ENCODE data around the gene CENPN. TPM values are rescaled to one million over a fixed set of nuclear protein-coding genes. Genes with fewer than 3 reads are reported as not detected.

Gene CENPN
- total and polyA plus RNA-seq, 2 of the 13 experiments (the other 11 are each of a cell fraction or from before 2014, with no cell fraction given) = 29.7 to 129 TPM

- no peak for TF ChIP-seq ZNF337 (CRISPR knock-in tag; IDR thresholded peaks at IDR 0.05; ENCODE audit: borderline replicate concordance, low read depth)
- peak; percentile 77 for TF ChIP-seq SALL1 (CRISPR knock-in tag; IDR thresholded peaks at IDR 0.05)
- TF ChIP-seq ZNF207 (IDR thresholded peaks at IDR 0.05; ENCODE audit: borderline replicate concordance) = no peak
- TF ChIP-seq HNF1A (IDR thresholded peaks at IDR 0.05; ENCODE audit: low read depth) = peak; percentile 16; the same call in 1 of the 2 replicates
- peak; percentile 81; the same call in 1 of the 2 replicates for TF ChIP-seq HNF1A (CRISPR knock-in tag; IDR thresholded peaks at IDR 0.05; ENCODE audit: borderline replicate concordance)
- TF ChIP-seq NAIF1 (CRISPR knock-in tag; IDR thresholded peaks at IDR 0.05; ENCODE audit: borderline replicate concordance) = peak; percentile 56; the same call in 1 of the 2 replicates
- peak; percentile 58 for TF ChIP-seq MXD1 (CRISPR knock-in tag; IDR thresholded peaks at IDR 0.05)
- TF ChIP-seq WIZ (CRISPR knock-in tag; IDR thresholded peaks at IDR 0.05) = no peak; the same call in 1 of the 2 replicates
- TF ChIP-seq RARG (CRISPR knock-in tag; IDR thresholded peaks at IDR 0.05; ENCODE audit: low read depth) = no peak
- TF ChIP-seq HNRNPH1 (optimal IDR thresholded peaks at IDR 0.05; ENCODE audit: low read depth, low read length) = no peak
- peak; percentile 100 for TF ChIP-seq FOXK2 (IDR thresholded peaks at IDR 0.05)
- peak; percentile 7; the same call in 1 of the 2 replicates for TF ChIP-seq ZBTB26 (CRISPR knock-in tag; IDR thresholded peaks at IDR 0.05; ENCODE audit: borderline replicate concordance)
- peak; percentile 79; the same call in 1 of the 2 replicates for TF ChIP-seq RFX5 (IDR thresholded peaks at IDR 0.05; ENCODE audit: low read depth, low read length)
- peak; percentile 68 for TF ChIP-seq SALL2 (CRISPR knock-in tag; IDR thresholded peaks at IDR 0.05)
- peak; percentile 95 for TF ChIP-seq ZNF678 (CRISPR knock-in tag; IDR thresholded peaks at IDR 0.05)
- TF ChIP-seq CBX1 (IDR thresholded peaks at IDR 0.05; ENCODE audit: low read depth) = peak; percentile 0
- TF ChIP-seq SMAD1 (CRISPR knock-in tag; IDR thresholded peaks at IDR 0.05; ENCODE audit: borderline replicate concordance, low read depth) = 0 out of 2 replicates have a peak, but pooled peaks have one; percentile 81
- TF ChIP-seq RFXANK (CRISPR knock-in tag; IDR thresholded peaks at IDR 0.05) = peak; percentile 26; the same call in 1 of the 2 replicates
- peak; percentile 73 for TF ChIP-seq IRF2 (CRISPR knock-in tag; IDR thresholded peaks at IDR 0.05)
- TF ChIP-seq ZNF30 (CRISPR knock-in tag; IDR thresholded peaks at IDR 0.05) = no peak; the same call in 1 of the 2 replicates
- TF ChIP-seq LCORL (IDR thresholded peaks at IDR 0.05) = peak; percentile 67
- TF ChIP-seq LCORL (CRISPR knock-in tag; IDR thresholded peaks at IDR 0.05) = no peak; the same call in 1 of the 2 replicates
- no peak for TF ChIP-seq HES4 (CRISPR knock-in tag; IDR thresholded peaks at IDR 0.05; ENCODE audit: borderline replicate concordance)
- no peak for TF ChIP-seq ZNF577 (CRISPR knock-in tag; IDR thresholded peaks at IDR 0.05; ENCODE audit: borderline replicate concordance, low read depth)
- no peak; the same call in 1 of the 2 replicates for TF ChIP-seq HDAC2 (CRISPR knock-in tag; IDR thresholded peaks at IDR 0.05)
- peak; percentile 36; the same call in 1 of the 2 replicates for TF ChIP-seq NFE2L1 (CRISPR knock-in tag; IDR thresholded peaks at IDR 0.05; ENCODE audit: borderline replicate concordance)
Measured at GRCh38 chr16:81006813-81007695, at the start of gene CENPN, which contains the start of gene CMC2 (continued).

Data from HepG2 (cell line).